Activated naive CD4-positive, alpha-beta T cell treated with anti-CD3 and anti-CD28 coated beads, Interleukin-2, amount 50 U/mL, for 72 hours (primary cell): Measurements from ENCODE around the gene UPP1. TPM values are rescaled to one million over a fixed set of nuclear protein-coding genes. Genes with fewer than 3 reads are reported as not detected.

Experiments used
- ATAC-seq, 2 donors: fragments of 150-1000 bp; cut with Tn5 transposase; 2 replicates each; pipeline ENCODE4 v1.10.0; 2021; ENCODE audit warnings: mild to moderate bottlenecking in 2 of 2, moderate library complexity in 2 of 2
- DNase-seq, 2 donors: peaks; one replicate each; pipeline ENCODE4 v3.0.0; 2021 to 2022; ENCODE audit warnings: low spot score in 2 of 2
- H3K27ac Mint-ChIP-seq, 2 donors: one replicate each; pipeline ENCODE4 v1.8.0; 2022; ENCODE audit warnings: mild to moderate bottlenecking in 2 of 2, mixed read lengths in 2 of 2
- H3K36me3 Mint-ChIP-seq, 2 donors: one replicate each; pipeline ENCODE4 v1.8.0; 2022; ENCODE audit warnings: mixed read lengths in 2 of 2
- H3K9me3 Mint-ChIP-seq, 2 donors: one replicate each; pipeline ENCODE4 v1.8.0; 2022; ENCODE audit warnings: mixed read lengths in 2 of 2
- total RNA-seq, 2 donors: library from RNA; stranded (reverse); gene quantifications; one replicate each; pipeline ENCODE4 v1.2.3, GENCODE V29; 2022

The UPP1 gene
- total RNA-seq, 2 donors from 2014 or later, result 20.0 to 50.1 TPM

GRCh38 chr7:48101352-48101751 lies 12.3 kb downstream of the UPP1 start:
- peaks cover 12 to 52% of the 10 kb centered on the region in 2 donors for H3K36me3 Mint-ChIP-seq
- H3K9me3 Mint-ChIP-seq, result no peaks in the 10 kb centered on the region
- ATAC-seq (no peak), DNase-seq (no peak)
- no peak overlapping the region for H3K27ac Mint-ChIP-seq

- Mint-ChIP-seq H3K9me3 (no peaks in the 10 kb centered on the region), H3K27ac (peak overlapping the region in 1 of 2 donors; percentile 66), H3K36me3 (peaks cover 7 to 47% of the 10 kb centered on the region in 2 donors)
- DNase-seq, result no peak
- ATAC-seq, result peak in 1 of 2 donors; percentile 36
These were observed 12.9 kb downstream of the UPP1 start for GRCh38 chr7:48101968-48102367.

GRCh38 chr7:48102530-48102929 lies 13.5 kb downstream of the UPP1 start:
- peak overlapping the region; percentile 38 to 63 for H3K27ac Mint-ChIP-seq
- ATAC-seq (no peak), DNase-seq (no peak)
- H3K9me3 Mint-ChIP-seq, result no peaks in the 10 kb centered on the region
- H3K36me3 Mint-ChIP-seq, result peaks cover 9 to 47% of the 10 kb centered on the region in 2 donors

- DNase-seq, result no peak
- H3K27ac Mint-ChIP-seq, result peak overlapping the region in 1 of 2 donors; percentile 1
- ATAC-seq, result no peak
- no peaks in the 10 kb centered on the region for H3K9me3 Mint-ChIP-seq
- peaks cover 11 to 26% of the 10 kb centered on the region in 2 donors for H3K36me3 Mint-ChIP-seq
These were observed 16.0 kb downstream of the UPP1 start for GRCh38 chr7:48105045-48105444.

- H3K36me3 Mint-ChIP-seq, result peaks cover 11 to 23% of the 10 kb centered on the region in 2 donors
- H3K9me3 Mint-ChIP-seq, result no peaks in the 10 kb centered on the region
- H3K27ac Mint-ChIP-seq, result no peak overlapping the region
- DNase-seq (no peak), ATAC-seq (no peak)
These were observed 18.0 kb downstream of the UPP1 start for GRCh38 chr7:48106906-48107659.

- H3K27ac Mint-ChIP-seq, result no peak overlapping the region
- no peak for ATAC-seq
- DNase-seq, result no peak
- no peaks in the 10 kb centered on the region for H3K9me3 Mint-ChIP-seq
- peaks cover 11 to 14% of the 10 kb centered on the region in 2 donors for H3K36me3 Mint-ChIP-seq
These were observed 18.9 kb downstream of the UPP1 start for GRCh38 chr7:48107926-48108472.

- DNase-seq, result no peak
- Mint-ChIP-seq H3K9me3 (no peaks in the 10 kb centered on the region), H3K36me3 (peaks cover 7 to 11% of the 10 kb centered on the region in 2 donors), H3K27ac (peak overlapping the region in 1 of 2 donors; percentile 27)
- peak in 1 of 2 donors; percentile 12 for ATAC-seq
These were observed 20.1 kb downstream of the UPP1 start for GRCh38 chr7:48108959-48109847.

GRCh38 chr7:48109848-48110663 lies 21.0 kb downstream of the UPP1 start:
- peak overlapping the region; percentile 10 to 16 for H3K27ac Mint-ChIP-seq
- H3K9me3 Mint-ChIP-seq, result no peaks in the 10 kb centered on the region
- DNase-seq (peak; percentile 82 to 93), ATAC-seq (peak; percentile 86 to 93)
- H3K36me3 Mint-ChIP-seq, result peaks cover 0 to 4% of the 10 kb centered on the region in 2 donors

GRCh38 chr7:48110868-48111267 lies 21.8 kb downstream of the UPP1 start:
- H3K27ac Mint-ChIP-seq, result no peak overlapping the region
- peaks cover 0 to 4% of the 10 kb centered on the region in 2 donors for H3K36me3 Mint-ChIP-seq
- H3K9me3 Mint-ChIP-seq, result no peaks in the 10 kb centered on the region
- DNase-seq, result no peak
- ATAC-seq, result no peak

- ATAC-seq (no peak), DNase-seq (no peak)
- Mint-ChIP-seq H3K27ac (no peak overlapping the region), H3K9me3 (no peaks in the 10 kb centered on the region), H3K36me3 (peaks cover 0 to 4% of the 10 kb centered on the region in 2 donors)
These were observed 22.5 kb downstream of the UPP1 start for GRCh38 chr7:48111596-48111995.

- DNase-seq (no peak), ATAC-seq (no peak)
- H3K9me3 Mint-ChIP-seq, result no peaks in the 10 kb centered on the region
- peaks cover 0 to 1% of the 10 kb centered on the region in 2 donors for H3K36me3 Mint-ChIP-seq
- H3K27ac Mint-ChIP-seq, result no peak overlapping the region
These were observed 23.5 kb downstream of the UPP1 start for GRCh38 chr7:48112401-48113165.

- Mint-ChIP-seq H3K27ac (peak overlapping the region in 1 of 2 donors; percentile 66), H3K9me3 (no peaks in the 10 kb centered on the region), H3K36me3 (no peaks in the 10 kb centered on the region)
- DNase-seq, result no peak
- ATAC-seq, result no peak
These were observed 24.2 kb downstream of the UPP1 start for GRCh38 chr7:48113275-48113674.

- ATAC-seq (no peak), DNase-seq (no peak)
- no peaks in the 10 kb centered on the region for H3K36me3 Mint-ChIP-seq
- peak overlapping the region in 1 of 2 donors; percentile 63 for H3K27ac Mint-ChIP-seq
- H3K9me3 Mint-ChIP-seq, result no peaks in the 10 kb centered on the region
These were observed 25.1 kb downstream of the UPP1 start for GRCh38 chr7:48114115-48114514.

- no peaks in the 10 kb centered on the region for H3K36me3 Mint-ChIP-seq
- H3K27ac Mint-ChIP-seq, result peak overlapping the region; percentile 15 to 63
- no peaks in the 10 kb centered on the region for H3K9me3 Mint-ChIP-seq
- ATAC-seq (no peak), DNase-seq (no peak)
These were observed 25.5 kb downstream of the UPP1 start for GRCh38 chr7:48114589-48114988.

GRCh38 chr7:48116043-48116442 lies 27.0 kb downstream of the UPP1 start:
- no peak for DNase-seq
- Mint-ChIP-seq H3K9me3 (no peaks in the 10 kb centered on the region), H3K27ac (no peak overlapping the region), H3K36me3 (no peaks in the 10 kb centered on the region)
- no peak for ATAC-seq

GRCh38 chr7:48118041-48118440 lies 29.0 kb downstream of the UPP1 start:
- Mint-ChIP-seq H3K36me3 (no peaks in the 10 kb centered on the region), H3K27ac (no peak overlapping the region), H3K9me3 (peaks cover 0 to 3% of the 10 kb centered on the region in 2 donors)
- no peak for ATAC-seq
- no peak for DNase-seq
